HepG2 (cell line): ENCODE results near the gene PHACTR3. TPM values are rescaled to one million over a fixed set of nuclear protein-coding genes. Genes with fewer than 3 reads are reported as not detected.

Source experiments
- ATAC-seq: fragments of 200-7000 bp; cut with Tn5 transposase; 3 replicates; pipeline ENCODE4 v1.9.1; 2020; ENCODE audit warnings: mild to moderate bottlenecking, moderate library complexity
- BruUV-seq: library from RNA; stranded (reverse); fragments of 400-500 nt; replicated peaks from 2 replicates; lab custom pipeline; 2021; lab: Mats Ljungman, UMichigan
- CTCF ChIA-PET: fragments of 300-600 bp; formaldehyde crosslinking; extraction: SDS; loops from one replicate; lab custom pipeline; 2021; ENCODE audit warnings: low total read pairs, inconsistent platforms, low intra/inter-chr PET ratio; lab: Yijun Ruan, JAX
- POLR2A ChIA-PET: fragments of 350-600 bp; sonication (Branson Sonifier 250); formaldehyde crosslinking; loops from one replicate; lab custom pipeline; 2020; ENCODE audit warnings: antibody characterized with exemption, inconsistent platforms; lab: Yijun Ruan, JAX
- DNase-seq: peaks from one replicate; pipeline ENCODE4 v3.0.0-alpha.2; 2015; ENCODE audit warnings: low spot score
- FAIRE-seq: peaks from 3 replicates; lab custom pipeline; 2011; peaks lifted over from hg19 to GRCh38; lab: Jason Lieb, UNC
- H2AFZ ChIP-seq: one replicate; pipeline ENCODE4 v1.6.1; 2011; ENCODE audit warnings: low read length, inconsistent platforms
- H3K27ac ChIP-seq: fragments of 300-600 bp; 3 replicates; pipeline ENCODE4 v1.8.0; 2011; ENCODE audit warnings: mixed run types, mild to moderate bottlenecking, mixed read lengths, low read length, inconsistent platforms; ENCODE audit not compliant: insufficient read depth; ENCODE audit errors: extremely low read length
- H3K27me3 ChIP-seq, 2 experiments: fragments of 200-600 bp in 1 of 2; 2 replicates in 1 of 2; 3 replicates in 1 of 2; pipeline versions ENCODE4 v1.6.0 to v1.8.0; 2011; ENCODE audit warnings: low read length in 2 of 2, mild to moderate bottlenecking in 2 of 2, moderate library complexity in 2 of 2, inconsistent platforms in 1 of 2; ENCODE audit not compliant: insufficient read depth in 2 of 2, control insufficient read depth in 1 of 2
- H3K36me3 ChIP-seq, 2 experiments: fragments of 200-600 bp in 1 of 2; replicated peaks in 1 of 2; 2 replicates in 1 of 2; 3 replicates in 1 of 2; pipeline versions ENCODE4 v1.5.1 to v1.8.0; 2011; ENCODE audit warnings: low read length in 2 of 2, inconsistent platforms in 1 of 2; ENCODE audit not compliant: insufficient read depth in 2 of 2, control insufficient read depth in 1 of 2
- H3K4me1 ChIP-seq: 2 replicates; pipeline ENCODE4 v1.5.1; 2012; ENCODE audit warnings: low read length, inconsistent platforms; ENCODE audit not compliant: insufficient read depth
- H3K4me2 ChIP-seq: 2 replicates; pipeline ENCODE4 v1.6.0; 2011; ENCODE audit warnings: low read depth, low read length, inconsistent platforms
- H3K4me3 ChIP-seq, 3 experiments: fragments of 200-600 bp in 1 of 3; sonication (generic), shearing (Covaris generic) in 1 of 3; replicated peaks in 1 of 3; 2 replicates each; pipeline ENCODE4 v1.5.1; 2011 to 2016; ENCODE audit warnings: low read length in 3 of 3, inconsistent platforms in 2 of 3, low read depth in 2 of 3, mild to moderate bottlenecking in 2 of 3, control low read depth in 1 of 3, mixed read lengths in 1 of 3; ENCODE audit not compliant: insufficient read depth in 1 of 3
- H3K79me2 ChIP-seq: one replicate; pipeline ENCODE4 v1.6.1; 2011; ENCODE audit warnings: low read length, inconsistent platforms; ENCODE audit not compliant: insufficient read depth
- H3K9ac ChIP-seq: 2 replicates; pipeline ENCODE4 v1.6.0; 2011; ENCODE audit warnings: mild to moderate bottlenecking, low read depth, low read length, inconsistent platforms; ENCODE audit not compliant: insufficient read depth
- H3K9me3 ChIP-seq: 2 replicates; pipeline ENCODE4 v1.5.1; 2012; ENCODE audit warnings: mild to moderate bottlenecking, low read length
- H4K20me1 ChIP-seq: 2 replicates; pipeline ENCODE4 v1.6.0; 2011; ENCODE audit warnings: inconsistent platforms, mild to moderate bottlenecking, low read length, moderate library complexity; ENCODE audit not compliant: insufficient read depth
- CHD4 ChIP-seq: fragments of 200-600 bp; sonication (generic); IDR thresholded peaks from 2 replicates; pipeline ENCODE4 v1.7.0; 2017; ENCODE audit warnings: mild to moderate bottlenecking, low read length, borderline replicate concordance
- ELF3 ChIP-seq: IDR thresholded peaks from 2 replicates; pipeline ENCODE4 v1.6.1; 2016; ENCODE audit warnings: missing genetic modification reagents, missing compliant biosample characterization
- MED13 ChIP-seq: sonication (generic); formaldehyde crosslinking; IDR thresholded peaks from 2 replicates; pipeline ENCODE4 v1.5.0; 2020; ENCODE audit warnings: missing genetic modification reagents
- MTF2 ChIP-seq: sonication (generic); formaldehyde crosslinking; IDR thresholded peaks from 2 replicates; pipeline ENCODE4 v1.5.0; 2020; ENCODE audit warnings: missing genetic modification reagents, borderline replicate concordance
- NR3C1 ChIP-seq: sonication (generic); formaldehyde crosslinking; IDR thresholded peaks from 2 replicates; pipeline ENCODE4 v1.4.0; 2020; ENCODE audit warnings: missing genetic modification reagents
- TEAD3 ChIP-seq: optimal IDR thresholded peaks from 2 replicates; pipeline ENCODE3; 2016; ENCODE audit warnings: borderline replicate concordance
- ZFP41 ChIP-seq: sonication (generic); formaldehyde crosslinking; IDR thresholded peaks from 2 replicates; pipeline ENCODE4 v1.4.0; 2020; ENCODE audit warnings: mild to moderate bottlenecking, missing genetic modification reagents, borderline replicate concordance
- ZNF317 ChIP-seq: sonication (generic); formaldehyde crosslinking; IDR thresholded peaks from 2 replicates; pipeline ENCODE4 v1.5.0; 2020; ENCODE audit warnings: mild to moderate bottlenecking, missing genetic modification reagents
- ZNF362 ChIP-seq: sonication (generic); formaldehyde crosslinking; IDR thresholded peaks from 2 replicates; pipeline ENCODE4 v1.4.0; 2020; ENCODE audit warnings: missing genetic modification reagents, mild to moderate bottlenecking, borderline replicate concordance
- ZNF501 ChIP-seq: sonication (generic); formaldehyde crosslinking; IDR thresholded peaks from 2 replicates; pipeline ENCODE4 v1.5.1; 2020; ENCODE audit warnings: mild to moderate bottlenecking, moderate library complexity, missing genetic modification reagents
- ZNF773 ChIP-seq: sonication (generic); formaldehyde crosslinking; IDR thresholded peaks from 2 replicates; pipeline ENCODE4 v1.4.0; 2020; ENCODE audit warnings: missing genetic modification reagents, borderline replicate concordance
- ZNF776 ChIP-seq: sonication (generic); formaldehyde crosslinking; IDR thresholded peaks from 2 replicates; pipeline ENCODE4 v1.4.0; 2020; ENCODE audit warnings: mild to moderate bottlenecking, missing genetic modification reagents
- ZNF879 ChIP-seq: sonication (generic); formaldehyde crosslinking; IDR thresholded peaks from 2 replicates; pipeline ENCODE4 v1.8.1; 2023; ENCODE audit warnings: missing genetic modification reagents
- ZZZ3 ChIP-seq: sonication (generic); formaldehyde crosslinking; IDR thresholded peaks from 2 replicates; pipeline ENCODE4 v1.4.0; 2020; ENCODE audit warnings: missing genetic modification reagents, mild to moderate bottlenecking, borderline replicate concordance
- WGBS: methylation state at CpG from one replicate; pipeline ENCODE4 v1.1.6; 2017; ENCODE audit warnings: low lambda C conversion rate; 5-methylcytosine and 5-hydroxymethylcytosine counted together
- in situ Hi-C: cut with HindIII; loops from 2 replicates; pipeline ENCODE4 v1.10.0; 2017; ENCODE audit warnings: low pct_unique_long_range_greater_than_20kb; ENCODE audit not compliant: extremely low pct_ligation_motif_present
- intact Hi-C: fragments of 100-400 bp; cut with micrococcal nuclease; formaldehyde crosslinking; loops from one replicate; pipeline ENCODE4 v1.10.0; 2022; ENCODE audit not compliant: unreplicated experiment
- polyA plus RNA-seq, 8 experiments: library from polyadenylated mRNA; depleted of rRNA in 3 of 8; stranded (reverse) in 7 of 8; unstranded in 1 of 8; fragments of >200 nt; fragmentation: Illumina TruSeq in 4 of 8; extraction: Trizol in 4 of 8; gene quantifications; 2 replicates each; pipeline versions ENCODE4 v1.2.1 to v1.2.3, GENCODE V29; 2011 to 2016; ENCODE audit warnings: low read depth in 4 of 8, missing spikeins in 1 of 8, mixed read lengths in 1 of 8; ENCODE audit not compliant: insufficient read depth in 1 of 8
- total RNA-seq, 5 experiments: library from RNA; depleted of rRNA; stranded (reverse); fragments of >200 nt; fragmentation: Illumina TruSeq; extraction: Trizol; gene quantifications; 2 replicates each; pipeline ENCODE4 v1.2.3, GENCODE V29; 2016; ENCODE audit warnings: low read depth in 1 of 5
- TF ChIP-seq, protein P1 (sequence below): sonication (generic); formaldehyde crosslinking; IDR thresholded peaks from 2 replicates; pipeline ENCODE4 v1.8.0; 2022; ENCODE audit warnings: mild to moderate bottlenecking, missing genetic modification reagents, moderate library complexity
- TF ChIP-seq, protein P2 (sequence below): fragments of 450-650 bp; IDR thresholded peaks from 2 replicates; pipeline ENCODE4 v1.6.1; 2017
- TF ChIP-seq, protein P3 (sequence below): sonication (generic); formaldehyde crosslinking; IDR thresholded peaks from 2 replicates; pipeline ENCODE4 v1.8.0; 2022; ENCODE audit warnings: low read depth, missing genetic modification reagents

PHACTR3 gene
- total and polyA plus RNA-seq, 2 of the 13 experiments (the other 11 are each of a cell fraction or from before 2014, with no cell fraction given), result not detected

- peaks cover 14 to 72% of the 10 kb centered on the region in 2 experiments; a peak in 4 of 5 replicates for H3K27me3 ChIP-seq
- intact Hi-C loops, result no loop called here
- CTCF ChIA-PET, result no interaction called here
These were observed 140.9 kb downstream of the PHACTR3 start for GRCh38 chr20:59745201-59745600.

GRCh38 chr20:59745716-59746115 is 141.4 kb downstream of the PHACTR3 start:
- FAIRE-seq (no peak), DNase-seq (no peak), ATAC-seq (no peak)
- Histone ChIP-seq H4K20me1 (no peaks in the 10 kb centered on the region; the same call in 1 of the 2 replicates), H3K27me3 (peaks cover 16 to 73% of the 10 kb centered on the region in 2 experiments; a peak in 4 of 5 replicates), H3K9me3 (no peaks in the 10 kb centered on the region), H3K27ac (no peak overlapping the region), H3K4me3 (no peak overlapping the region), H2AFZ (no peak overlapping the region), H3K4me1 (no peaks in the 10 kb centered on the region), H3K9ac (no peak overlapping the region), H3K36me3 (no peaks in the 10 kb centered on the region), H3K79me2 (no peaks in the 10 kb centered on the region), H3K4me2 (no peak overlapping the region)
- in situ Hi-C loops (no loop called here), intact Hi-C loops (no loop called here)
- ChIA-PET POLR2A (no interaction called here), CTCF (no interaction called here)
- BruUV-seq, result no TSS peak
- WGBS, result 16% methylated on average over 6 of the region's 8 CpGs
- TF ChIP-seq ZFP41 (CRISPR knock-in tag), result no peak
- TF ChIP-seq ZNF317 (CRISPR knock-in tag), result no peak
- no peak for TF ChIP-seq MED13
- TF ChIP-seq ZZZ3, result no peak
- no peak for TF ChIP-seq ZNF773 (CRISPR knock-in tag)
- no peak for TF ChIP-seq NR3C1
- TF ChIP-seq ZNF501 (CRISPR knock-in tag), result no peak
- TF ChIP-seq, protein P1, sequence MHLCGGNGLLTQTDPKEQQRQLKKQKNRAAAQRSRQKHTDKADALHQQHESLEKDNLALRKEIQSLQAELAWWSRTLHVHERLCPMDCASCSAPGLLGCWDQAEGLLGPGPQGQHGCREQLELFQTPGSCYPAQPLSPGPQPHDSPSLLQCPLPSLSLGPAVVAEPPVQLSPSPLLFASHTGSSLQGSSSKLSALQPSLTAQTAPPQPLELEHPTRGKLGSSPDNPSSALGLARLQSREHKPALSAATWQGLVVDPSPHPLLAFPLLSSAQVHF (CRISPR knock-in tag), result no peak
- TF ChIP-seq TEAD3, result no peak
- TF ChIP-seq ELF3 (CRISPR knock-in tag), result no peak
- no peak for TF ChIP-seq MTF2 (CRISPR knock-in tag)
- no peak for TF ChIP-seq ZNF879 (CRISPR knock-in tag)
- TF ChIP-seq, protein P2, sequence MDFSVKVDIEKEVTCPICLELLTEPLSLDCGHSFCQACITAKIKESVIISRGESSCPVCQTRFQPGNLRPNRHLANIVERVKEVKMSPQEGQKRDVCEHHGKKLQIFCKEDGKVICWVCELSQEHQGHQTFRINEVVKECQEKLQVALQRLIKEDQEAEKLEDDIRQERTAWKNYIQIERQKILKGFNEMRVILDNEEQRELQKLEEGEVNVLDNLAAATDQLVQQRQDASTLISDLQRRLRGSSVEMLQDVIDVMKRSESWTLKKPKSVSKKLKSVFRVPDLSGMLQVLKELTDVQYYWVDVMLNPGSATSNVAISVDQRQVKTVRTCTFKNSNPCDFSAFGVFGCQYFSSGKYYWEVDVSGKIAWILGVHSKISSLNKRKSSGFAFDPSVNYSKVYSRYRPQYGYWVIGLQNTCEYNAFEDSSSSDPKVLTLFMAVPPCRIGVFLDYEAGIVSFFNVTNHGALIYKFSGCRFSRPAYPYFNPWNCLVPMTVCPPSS, result no peak
- TF ChIP-seq ZNF362 (CRISPR knock-in tag), result no peak
- TF ChIP-seq, protein P3, sequence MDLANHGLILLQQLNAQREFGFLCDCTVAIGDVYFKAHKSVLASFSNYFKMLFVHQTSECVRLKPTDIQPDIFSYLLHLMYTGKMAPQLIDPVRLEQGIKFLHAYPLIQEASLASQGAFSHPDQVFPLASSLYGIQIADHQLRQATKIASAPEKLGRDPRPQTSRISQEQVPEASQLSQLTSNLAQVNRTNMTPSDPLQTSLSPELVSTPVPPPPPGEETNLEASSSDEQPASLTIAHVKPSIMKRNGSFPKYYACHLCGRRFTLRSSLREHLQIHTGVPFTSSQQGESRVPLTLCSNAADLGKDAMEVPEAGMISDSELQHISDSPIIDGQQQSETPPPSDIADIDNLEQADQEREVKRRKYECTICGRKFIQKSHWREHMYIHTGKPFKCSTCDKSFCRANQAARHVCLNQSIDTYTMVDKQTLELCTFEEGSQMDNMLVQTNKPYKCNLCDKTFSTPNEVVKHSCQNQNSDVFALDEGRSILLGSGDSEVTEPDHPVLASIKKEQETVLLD (CRISPR knock-in tag), result no peak

More at GRCh38 chr20:59745201-59745600, 140.9 kb downstream of the PHACTR3 start:
- TF ChIP-seq CHD4 (no peak), ZNF776 (CRISPR knock-in tag) (no peak)
- H3K4me1 ChIP-seq, result no peaks in the 10 kb centered on the region
- FAIRE-seq, result no peak
- no TSS peak for BruUV-seq
- no peak overlapping the region for H3K4me3 ChIP-seq
- no peaks in the 10 kb centered on the region for H3K79me2 ChIP-seq
- 2% methylated on average over 9 of the region's 9 CpGs for WGBS
- ATAC-seq, result no peak
- H2AFZ ChIP-seq, result no peak overlapping the region
- H4K20me1 ChIP-seq, result no peaks in the 10 kb centered on the region
- H3K9ac ChIP-seq, result no peak overlapping the region
- no peaks in the 10 kb centered on the region for H3K9me3 ChIP-seq
- in situ Hi-C loops, result no loop called here
- no peak overlapping the region for H3K4me2 ChIP-seq
- POLR2A ChIA-PET, result no interaction called here
- H3K27ac ChIP-seq, result no peak overlapping the region
- DNase-seq, result no peak
- H3K36me3 ChIP-seq, result no peaks in the 10 kb centered on the region
